Keratinocyte (primary cell): ENCODE data around the gene RBM47.

Experiments used
- EZH2 ChIP-seq: IDR thresholded peaks from one replicate; pipeline ENCODE4 v1.6.1; 2012; ENCODE audit warnings: inconsistent platforms, mild to moderate bottlenecking, low read length, moderate library complexity
- TF ChIP-seq, protein P1 (sequence below), 3 experiments: IDR thresholded peaks in 1 of 3; conservative IDR thresholded peaks in 1 of 3; optimal IDR thresholded peaks in 1 of 3; 2 replicates in 2 of 3; 3 replicates in 1 of 3; pipeline versions ENCODE3 to v1.5.1; 2011; ENCODE audit warnings: low read length in 3 of 3, mild to moderate bottlenecking in 3 of 3, moderate library complexity in 2 of 3, control low read depth in 1 of 3, inconsistent platforms in 1 of 3; ENCODE audit not compliant: insufficient read depth in 2 of 3; ENCODE audit errors: extremely low read depth in 1 of 3

DNA sequence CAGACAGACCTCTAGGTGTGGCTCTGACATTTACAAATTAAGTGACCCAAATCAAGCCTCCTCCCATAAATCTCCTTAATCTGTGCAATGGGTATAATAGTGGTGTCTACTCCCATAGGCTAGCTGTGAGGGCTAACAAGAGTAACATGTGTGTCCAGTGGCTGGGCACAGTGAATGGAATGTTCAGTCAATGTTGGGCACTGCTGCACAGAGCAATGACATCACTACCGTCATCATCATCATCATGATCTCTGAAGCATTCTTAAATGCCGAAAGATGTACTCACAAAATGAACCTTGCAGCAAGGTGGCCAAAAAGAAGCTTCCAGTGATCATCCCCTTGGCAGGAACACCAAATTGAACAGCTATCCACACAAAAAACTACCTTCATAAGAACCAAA lies 251.0 kb downstream of the RBM47 start:
- TF ChIP-seq, protein P1, sequence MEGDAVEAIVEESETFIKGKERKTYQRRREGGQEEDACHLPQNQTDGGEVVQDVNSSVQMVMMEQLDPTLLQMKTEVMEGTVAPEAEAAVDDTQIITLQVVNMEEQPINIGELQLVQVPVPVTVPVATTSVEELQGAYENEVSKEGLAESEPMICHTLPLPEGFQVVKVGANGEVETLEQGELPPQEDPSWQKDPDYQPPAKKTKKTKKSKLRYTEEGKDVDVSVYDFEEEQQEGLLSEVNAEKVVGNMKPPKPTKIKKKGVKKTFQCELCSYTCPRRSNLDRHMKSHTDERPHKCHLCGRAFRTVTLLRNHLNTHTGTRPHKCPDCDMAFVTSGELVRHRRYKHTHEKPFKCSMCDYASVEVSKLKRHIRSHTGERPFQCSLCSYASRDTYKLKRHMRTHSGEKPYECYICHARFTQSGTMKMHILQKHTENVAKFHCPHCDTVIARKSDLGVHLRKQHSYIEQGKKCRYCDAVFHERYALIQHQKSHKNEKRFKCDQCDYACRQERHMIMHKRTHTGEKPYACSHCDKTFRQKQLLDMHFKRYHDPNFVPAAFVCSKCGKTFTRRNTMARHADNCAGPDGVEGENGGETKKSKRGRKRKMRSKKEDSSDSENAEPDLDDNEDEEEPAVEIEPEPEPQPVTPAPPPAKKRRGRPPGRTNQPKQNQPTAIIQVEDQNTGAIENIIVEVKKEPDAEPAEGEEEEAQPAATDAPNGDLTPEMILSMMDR (optimal IDR thresholded peaks at IDR 0.05 in 1 of 3, IDR thresholded peaks at IDR 0.05 in 1 of 3, conservative IDR thresholded peaks at IDR 0.05 in 1 of 3; ENCODE audit: extremely low read depth in 1 of 3, insufficient read depth in 2 of 3, low read length in 3 of 3), result no peak
- TF ChIP-seq EZH2, result no peak
